ENCODE data around the gene OSBPL5. TPM values are rescaled to one million over a fixed set of nuclear protein-coding genes. Genes with fewer than 3 reads are reported as not detected.

The OSBPL5 gene
- polyA plus RNA-seq, 2 of the 4 experiments (the other 2 are of a cell fraction), result 1.6 to 4.6 TPM

GRCh38 chr11:3111466-3111865, 53.6 kb downstream of the OSBPL5 start:
- CTCF ChIA-PET, result interaction anchor here (0.6 to 6.4 kb wide), 7 partner anchors 13 to 560 kb away, joined by 3 to 40 read pairs (median 3); no protein-coding TSS in a partner anchor

DNA sequence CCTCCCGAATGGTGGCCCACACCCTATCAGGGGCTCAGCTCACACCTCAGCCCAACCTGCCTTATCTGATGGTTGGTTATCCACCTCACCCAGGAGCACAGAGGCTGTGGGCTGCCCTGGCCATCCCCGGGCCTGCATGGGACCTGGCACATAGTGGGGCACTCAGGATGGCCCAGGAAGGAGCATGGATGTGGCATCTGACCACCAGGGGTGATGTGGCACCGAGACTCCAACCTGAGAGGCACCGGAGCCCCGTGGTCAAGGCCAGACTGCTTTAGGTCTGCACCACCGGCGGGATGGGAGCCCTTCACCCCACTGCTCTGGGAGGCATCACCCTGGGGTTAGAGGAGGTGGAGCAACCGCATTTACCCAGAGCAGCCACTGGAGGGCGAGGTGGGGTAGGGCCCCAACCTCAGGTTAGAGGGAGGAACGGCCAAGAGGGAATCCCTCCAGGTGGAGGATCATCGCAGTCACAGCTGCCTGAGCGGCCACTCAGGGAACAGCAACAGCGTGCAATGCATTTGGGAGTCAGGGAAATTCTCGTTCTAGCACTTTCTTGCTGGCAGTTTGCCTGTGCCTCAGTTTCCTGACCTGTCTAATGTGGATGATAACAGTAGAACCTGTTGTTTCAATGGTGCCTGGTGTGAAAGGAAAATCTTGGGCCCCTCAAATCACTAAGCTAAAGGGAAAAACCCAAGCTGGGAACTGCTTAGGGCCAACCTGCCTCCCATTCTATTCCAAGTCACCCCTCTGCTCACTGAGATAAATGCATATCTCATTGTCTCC, 55.0 kb downstream of the OSBPL5 start:
- DNase-seq (ENCODE audit: low read depth in 1 of 2, low spot score in 1 of 2), result peak; percentile 36 to 60
- Histone ChIP-seq H3K4me2 (no peak overlapping the region), H3K4me1 (no peaks in the 10 kb centered on the region), H3K9me3 (peaks cover 16% of the 10 kb centered on the region; the same call in 2 of the 3 replicates), H3K4me3 (no peak overlapping the region), H3K27ac (no peak overlapping the region)
- peak; percentile 68 to 86; a peak in 5 of 6 replicates for ATAC-seq
- ChIA-PET CTCF (interaction anchor here (1.0 to 6.4 kb wide), 3 partner anchors 19 to 73 kb away, joined by 3 to 40 read pairs (median 9); partner anchors contain the start of gene CARS1), POLR2A (no interaction called here)
- TF ChIP-seq JUN (IDR thresholded peaks at IDR 0.05) (no peak), REST (IDR thresholded peaks at IDR 0.05) (no peak), ZFP36 (IDR thresholded peaks at IDR 0.05; ENCODE audit: borderline replicate concordance, partially characterized antibody) (no peak), CTCF (IDR thresholded peaks at IDR 0.05) (peak; percentile 17; the same call in 1 of the 3 replicates), RAD21 (conservative IDR thresholded peaks at IDR 0.05 in 1 of 2, IDR thresholded peaks at IDR 0.05 in 1 of 2) (peak in 1 of 2 experiments; percentile 44; a peak in 2 of 5 replicates), TFCP2L1 (CRISPR knock-in tag; IDR thresholded peaks at IDR 0.05) (no peak), MAFK (IDR thresholded peaks at IDR 0.05; ENCODE audit: partially characterized antibody) (no peak), HEYL (CRISPR knock-in tag; IDR thresholded peaks at IDR 0.05) (no peak), HOXB13 (CRISPR knock-in tag; IDR thresholded peaks at IDR 0.05; ENCODE audit: low read depth) (no peak), CBX8 (IDR thresholded peaks at IDR 0.05) (no peak), POLR2AphosphoS2 (conservative IDR thresholded peaks at IDR 0.05; ENCODE audit: low read length) (no peak), EHMT2 (IDR thresholded peaks at IDR 0.05; ENCODE audit: low read depth) (no peak), SMC3 (IDR thresholded peaks at IDR 0.05) (peak; percentile 18; the same call in 1 of the 3 replicates), MAZ (IDR thresholded peaks at IDR 0.05; ENCODE audit: borderline replicate concordance, low read depth, low read length) (no peak)
- TF ChIP-seq, protein P1, sequence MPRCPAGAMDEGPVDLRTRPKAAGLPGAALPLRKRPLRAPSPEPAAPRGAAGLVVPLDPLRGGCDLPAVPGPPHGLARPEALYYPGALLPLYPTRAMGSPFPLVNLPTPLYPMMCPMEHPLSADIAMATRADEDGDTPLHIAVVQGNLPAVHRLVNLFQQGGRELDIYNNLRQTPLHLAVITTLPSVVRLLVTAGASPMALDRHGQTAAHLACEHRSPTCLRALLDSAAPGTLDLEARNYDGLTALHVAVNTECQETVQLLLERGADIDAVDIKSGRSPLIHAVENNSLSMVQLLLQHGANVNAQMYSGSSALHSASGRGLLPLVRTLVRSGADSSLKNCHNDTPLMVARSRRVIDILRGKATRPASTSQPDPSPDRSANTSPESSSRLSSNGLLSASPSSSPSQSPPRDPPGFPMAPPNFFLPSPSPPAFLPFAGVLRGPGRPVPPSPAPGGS (IDR thresholded peaks at IDR 0.05), result no peak
- TF ChIP-seq, protein P2, sequence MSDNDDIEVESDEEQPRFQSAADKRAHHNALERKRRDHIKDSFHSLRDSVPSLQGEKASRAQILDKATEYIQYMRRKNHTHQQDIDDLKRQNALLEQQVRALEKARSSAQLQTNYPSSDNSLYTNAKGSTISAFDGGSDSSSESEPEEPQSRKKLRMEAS (IDR thresholded peaks at IDR 0.05), result no peak
- 90% methylated on average over 7 of the region's 14 CpGs for WGBS (ENCODE audit: missing lambda C conversion rate)
- no peak for FAIRE-seq

More at GRCh38 chr11:3111466-3111865, 53.6 kb downstream of the OSBPL5 start:
- 83% methylated on average over 6 of the region's 6 CpGs for WGBS (ENCODE audit: missing lambda C conversion rate)
- ATAC-seq (no peak), DNase-seq (ENCODE audit: low read depth in 1 of 2, low spot score in 1 of 2) (no peak), FAIRE-seq (no peak)
- Histone ChIP-seq H3K27ac (no peak overlapping the region), H3K9me3 (peaks cover 19% of the 10 kb centered on the region; the same call in 2 of the 3 replicates), H3K4me1 (no peaks in the 10 kb centered on the region), H3K4me2 (no peak overlapping the region), H3K4me3 (no peak overlapping the region)
- POLR2A ChIA-PET, result no interaction called here
- TF ChIP-seq CBX8 (IDR thresholded peaks at IDR 0.05), result no peak
- no peak for TF ChIP-seq POLR2A (IDR thresholded peaks at IDR 0.05; ENCODE audit: low read length)
- no peak for TF ChIP-seq NFE2L2 (conservative IDR thresholded peaks at IDR 0.05; ENCODE audit: low read length)
- TF ChIP-seq CTCF (IDR thresholded peaks at IDR 0.05), result no peak
- no peak for TF ChIP-seq NPAS2 (CRISPR knock-in tag; IDR thresholded peaks at IDR 0.05; ENCODE audit: borderline replicate concordance)
- TF ChIP-seq ESRRA (IDR thresholded peaks at IDR 0.05; ENCODE audit: borderline replicate concordance, low read length), result no peak
- no peak for TF ChIP-seq FOXS1 (CRISPR knock-in tag; IDR thresholded peaks at IDR 0.05)
- no peak for TF ChIP-seq SMC3 (IDR thresholded peaks at IDR 0.05)
- TF ChIP-seq, protein P3, sequence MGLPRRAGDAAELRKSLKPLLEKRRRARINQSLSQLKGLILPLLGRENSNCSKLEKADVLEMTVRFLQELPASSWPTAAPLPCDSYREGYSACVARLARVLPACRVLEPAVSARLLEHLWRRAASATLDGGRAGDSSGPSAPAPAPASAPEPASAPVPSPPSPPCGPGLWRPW (IDR thresholded peaks at IDR 0.05), result no peak
- TF ChIP-seq ZSCAN20 (CRISPR knock-in tag; IDR thresholded peaks at IDR 0.05), result no peak
